Skeletal muscle tissue (tissue), 4 donors: ENCODE measurements around the gene TAMALIN. TPM values are rescaled to one million over a fixed set of nuclear protein-coding genes. Genes with fewer than 3 reads are reported as not detected.

Source experiments
- H3K27ac ChIP-seq: one replicate; pipeline ENCODE4 v1.7.0; 2013; ENCODE audit warnings: mild to moderate bottlenecking, low read depth, low read length, inconsistent platforms
- H3K27me3 ChIP-seq, 3 donors: one replicate each; pipeline ENCODE4 v1.7.0; 2013; ENCODE audit warnings: low read length in 3 of 3; ENCODE audit not compliant: control insufficient read depth in 3 of 3, insufficient read depth in 3 of 3
- H3K36me3 ChIP-seq, 3 donors: one replicate each; pipeline ENCODE4 v1.7.0; 2013; ENCODE audit warnings: low read length in 3 of 3; ENCODE audit not compliant: control insufficient read depth in 3 of 3, insufficient read depth in 3 of 3
- H3K4me1 ChIP-seq, 3 donors: one replicate each; pipeline ENCODE4 v1.7.0; 2013; ENCODE audit warnings: low read length in 3 of 3, mild to moderate bottlenecking in 3 of 3; ENCODE audit not compliant: control insufficient read depth in 3 of 3, insufficient read depth in 3 of 3
- H3K4me3 ChIP-seq, 3 donors: one replicate each; pipeline ENCODE4 v1.7.0; 2013; ENCODE audit warnings: low read length in 3 of 3
- H3K9ac ChIP-seq, 3 donors: one replicate each; pipeline ENCODE4 v1.7.0; 2013; ENCODE audit warnings: low read length in 3 of 3, mild to moderate bottlenecking in 3 of 3, moderate library complexity in 2 of 3, low read depth in 1 of 3
- H3K9me3 ChIP-seq, 3 donors: one replicate each; pipeline ENCODE4 v1.7.0; 2013; ENCODE audit warnings: low read length in 3 of 3; ENCODE audit not compliant: control insufficient read depth in 3 of 3
- total RNA-seq: library from RNA; depleted of rRNA; stranded (reverse); fragments of >200 nt; gene quantifications from one replicate; pipeline ENCODE4 v1.2.3, GENCODE V29; 2014
- donor health status: Osteomylitis.

Gene TAMALIN
- total RNA-seq, 1 donor from 2014 or later: 9.4 TPM

DNA sequence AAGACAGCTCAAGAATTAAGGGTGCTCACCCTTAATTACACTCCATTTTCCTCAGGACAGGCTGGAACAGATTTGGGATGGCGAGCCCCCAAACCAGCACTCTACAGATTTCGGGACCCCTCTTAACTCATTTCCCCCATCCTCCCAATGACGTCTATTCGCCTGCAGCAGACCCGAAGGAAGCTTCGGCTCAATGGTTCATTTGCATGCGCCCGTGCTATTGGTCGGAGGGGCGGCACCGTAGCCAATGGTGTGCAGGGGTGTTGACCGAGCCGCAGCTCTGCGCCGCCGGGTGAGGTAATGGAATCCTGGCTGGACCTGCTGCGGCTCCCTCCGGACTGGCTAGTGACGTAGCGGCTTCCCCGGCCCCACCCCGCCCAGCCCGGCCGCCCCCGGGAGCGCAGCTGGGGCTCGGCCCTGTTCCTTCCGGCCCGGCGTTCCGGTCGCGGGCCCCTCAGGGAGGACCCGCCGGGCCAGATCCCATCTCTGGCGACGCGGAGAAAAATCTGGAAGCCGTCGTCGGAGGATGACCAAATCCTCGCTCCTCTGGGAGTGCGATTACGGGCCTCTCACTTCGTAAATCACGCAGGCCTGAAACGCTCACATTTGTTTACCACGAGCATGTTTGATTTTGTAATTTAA is 26.2 kb downstream of the TAMALIN start:
- peak overlapping the region; percentile 98 for H3K27ac ChIP-seq
- H3K9ac ChIP-seq: peak overlapping the region; percentile 86 to 95 (median 90)
- H3K9me3 ChIP-seq: no peaks in the 10 kb centered on the region
- peak overlapping the region; percentile 67 to 73 (median 71) for H3K4me3 ChIP-seq
- peaks cover 53 to 67% (median 62%) of the 10 kb centered on the region in 3 donors for H3K4me1 ChIP-seq
- no peaks in the 10 kb centered on the region for H3K36me3 ChIP-seq
- no peaks in the 10 kb centered on the region for H3K27me3 ChIP-seq

DNA sequence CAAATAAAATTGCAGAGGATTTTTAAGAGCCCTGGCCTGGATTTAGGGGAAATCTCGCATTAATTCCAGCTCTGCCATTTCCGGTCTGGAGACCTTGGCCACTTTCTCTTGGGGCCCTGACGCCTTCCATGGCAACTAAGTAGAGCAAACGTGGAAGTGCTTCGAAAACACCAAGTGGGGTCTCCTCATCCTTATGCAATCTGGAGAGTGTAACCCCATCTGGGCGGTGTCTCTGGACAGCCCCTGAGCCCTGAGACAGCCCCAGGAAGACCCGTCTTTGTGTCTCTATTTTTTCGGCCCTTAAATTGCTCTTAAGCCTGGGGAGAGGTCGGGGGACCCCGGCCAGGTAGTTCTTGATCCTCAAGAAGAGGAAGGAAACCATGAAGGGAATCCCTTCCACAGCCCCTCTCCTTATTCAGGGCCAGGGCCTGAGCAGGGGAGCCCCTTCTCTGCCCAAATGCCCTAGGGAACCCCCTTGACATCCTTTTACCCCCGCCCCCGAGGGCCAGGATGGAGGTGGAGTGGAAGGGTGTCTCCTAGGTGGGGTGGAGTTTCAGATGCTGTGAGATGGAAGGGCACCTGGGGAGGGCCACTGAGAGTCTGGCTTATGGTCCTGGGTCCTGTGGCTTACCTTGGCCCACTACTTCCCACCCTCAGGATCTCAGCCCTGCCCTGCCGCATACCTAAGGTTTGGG is 26.8 kb downstream of the TAMALIN start:
- Histone ChIP-seq H3K36me3 (no peaks in the 10 kb centered on the region), H3K27me3 (no peaks in the 10 kb centered on the region), H3K27ac (peak overlapping the region; percentile 98), H3K9me3 (no peaks in the 10 kb centered on the region), H3K4me3 (peak overlapping the region; percentile 54 to 69 (median 60)), H3K4me1 (peaks cover 58 to 73% (median 66%) of the 10 kb centered on the region in 3 donors), H3K9ac (peak overlapping the region; percentile 86 to 95 (median 90))

DNA sequence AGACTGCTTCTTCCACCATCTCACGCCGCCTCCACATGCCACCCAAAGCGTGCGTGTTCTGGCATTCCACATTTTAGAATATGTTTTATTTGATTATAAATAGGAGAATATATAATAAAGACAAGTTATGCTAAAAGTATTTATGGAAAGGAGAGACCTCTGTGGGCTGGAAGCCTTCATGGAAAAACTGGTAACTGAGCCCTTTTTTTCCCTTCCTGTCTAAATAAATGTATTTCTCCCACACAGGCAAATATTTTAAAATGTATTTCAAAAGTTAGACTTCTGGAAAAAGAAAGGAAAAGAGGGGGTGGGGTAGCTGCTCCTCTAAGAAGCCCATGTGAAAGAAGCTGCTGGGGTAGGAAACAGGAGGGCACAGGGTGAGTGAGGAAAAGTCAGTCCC is 28.4 kb downstream of the TAMALIN start:
- no peaks in the 10 kb centered on the region for H3K27me3 ChIP-seq
- H3K27ac ChIP-seq: peak overlapping the region; percentile 98

GRCh38 chr12:52035926-52036325 is 29.2 kb downstream of the TAMALIN start:
- H3K27me3 ChIP-seq: no peaks in the 10 kb centered on the region
- H3K9me3 ChIP-seq: no peaks in the 10 kb centered on the region
- H3K27ac ChIP-seq: peak overlapping the region; percentile 98
- peaks cover 0 to 2% (median 0%) of the 10 kb centered on the region in 3 donors for H3K36me3 ChIP-seq
- peaks cover 42 to 72% (median 63%) of the 10 kb centered on the region in 3 donors for H3K4me1 ChIP-seq
- H3K4me3 ChIP-seq: peak overlapping the region in 1 of 3 donors; percentile 72
- peak overlapping the region; percentile 80 to 88 (median 84) for H3K9ac ChIP-seq

More for the DNA sequence above, 28.4 kb downstream of the TAMALIN start:
- Histone ChIP-seq H3K9me3 (no peaks in the 10 kb centered on the region), H3K4me3 (no peak overlapping the region), H3K4me1 (peaks cover 47 to 65% (median 63%) of the 10 kb centered on the region in 3 donors), H3K9ac (peak overlapping the region in 1 of 3 donors; percentile 25), H3K36me3 (peaks cover 0 to 2% (median 0%) of the 10 kb centered on the region in 3 donors)

DNA sequence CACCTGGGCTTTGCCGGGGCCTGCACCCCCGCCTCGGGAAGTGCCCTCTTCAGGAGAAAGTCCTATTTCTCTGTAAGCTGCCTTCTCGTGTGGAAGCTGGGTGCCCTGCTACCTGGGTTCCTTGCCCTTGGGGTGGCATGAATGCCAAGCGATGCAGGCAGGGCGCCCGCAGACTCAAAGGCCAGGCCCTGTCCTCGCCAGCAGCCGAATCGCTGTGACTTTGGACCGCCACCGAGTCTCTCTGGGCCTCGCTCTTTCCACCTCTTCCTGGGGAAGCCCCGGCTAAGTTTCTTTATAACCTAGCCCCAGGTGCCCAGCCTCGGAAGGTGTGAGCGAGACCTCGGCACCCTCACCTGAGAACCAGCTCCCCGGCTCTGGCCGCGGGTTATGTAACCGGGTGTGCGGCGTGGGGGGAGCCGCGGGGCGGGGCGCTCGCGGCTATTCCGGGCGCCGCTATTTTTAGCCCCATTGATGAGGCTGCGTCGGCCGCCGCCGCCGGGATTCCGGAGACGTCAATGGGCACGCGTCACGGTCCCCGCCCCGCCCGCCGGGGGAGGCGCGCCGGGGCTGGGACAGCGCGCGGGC is 29.9 kb downstream of the TAMALIN start:
- Histone ChIP-seq H3K9me3 (no peaks in the 10 kb centered on the region), H3K36me3 (peaks cover 0 to 2% (median 0%) of the 10 kb centered on the region in 3 donors), H3K27me3 (no peaks in the 10 kb centered on the region), H3K27ac (peak overlapping the region; percentile 98), H3K9ac (peak overlapping the region; percentile 80 to 88 (median 84)), H3K4me1 (peaks cover 48 to 76% (median 70%) of the 10 kb centered on the region in 3 donors), H3K4me3 (peak overlapping the region; percentile 38 to 72 (median 50))

DNA sequence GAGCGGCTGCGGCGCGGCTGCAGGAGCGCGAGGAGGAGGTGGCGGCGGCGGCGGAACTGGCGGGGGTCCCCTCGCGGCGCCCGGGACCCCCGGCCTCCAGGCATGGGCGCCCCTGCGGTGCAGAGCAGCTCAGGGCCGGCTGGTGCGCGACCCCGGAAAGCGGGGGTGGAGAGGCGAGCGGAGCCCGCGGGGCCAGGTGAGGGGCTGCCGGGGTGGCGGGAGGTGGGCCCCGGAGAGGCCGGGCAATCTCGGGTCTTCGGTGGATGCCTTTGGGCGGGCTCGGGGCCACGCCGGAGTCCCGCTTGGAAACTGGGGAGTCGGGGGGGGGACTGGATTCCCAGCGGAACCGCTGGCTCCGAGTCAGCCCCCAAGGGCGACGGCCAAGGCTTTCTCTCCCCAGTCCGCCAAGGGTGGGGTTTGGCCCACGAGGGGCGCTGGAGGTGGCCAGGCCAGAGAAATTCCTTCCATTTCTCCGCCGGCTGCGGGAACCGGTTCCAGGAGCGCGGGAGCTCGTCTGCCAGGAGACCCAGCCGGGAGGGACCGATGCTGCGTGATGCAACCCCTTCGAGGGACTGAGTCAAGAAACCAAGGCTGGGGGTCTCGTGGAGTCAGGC is 30.6 kb downstream of the TAMALIN start:
- H3K27ac ChIP-seq: peak overlapping the region; percentile 91
- H3K9ac ChIP-seq: peak overlapping the region; percentile 66 to 88 (median 87)
- H3K4me1 ChIP-seq: peaks cover 49 to 78% (median 70%) of the 10 kb centered on the region in 3 donors
- H3K9me3 ChIP-seq: no peaks in the 10 kb centered on the region
- H3K36me3 ChIP-seq: peaks cover 0 to 2% (median 0%) of the 10 kb centered on the region in 3 donors
- peak overlapping the region; percentile 55 to 72 (median 70) for H3K4me3 ChIP-seq
- no peaks in the 10 kb centered on the region for H3K27me3 ChIP-seq

DNA sequence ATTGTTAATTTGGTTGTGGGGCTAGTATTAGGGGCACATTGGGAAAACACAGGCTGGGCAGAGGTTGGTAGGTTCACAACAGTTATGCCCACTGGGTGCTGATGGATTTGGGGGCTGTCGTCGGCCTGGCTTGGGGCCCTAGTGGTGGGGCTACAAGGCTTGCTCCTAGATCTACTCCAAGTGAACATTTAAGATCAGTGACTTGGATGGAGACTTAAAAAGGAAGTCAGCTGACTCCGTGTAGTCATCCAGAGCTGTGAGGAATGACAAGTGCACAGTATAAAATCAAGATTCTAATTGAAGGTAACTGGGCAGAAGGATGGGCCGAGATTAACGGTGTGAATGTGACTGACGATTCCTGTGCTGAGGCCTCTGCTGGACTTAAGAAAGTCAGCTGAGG is 31.7 kb downstream of the TAMALIN start:
- Histone ChIP-seq H3K27ac (peak overlapping the region; percentile 91), H3K36me3 (peaks cover 0 to 2% (median 0%) of the 10 kb centered on the region in 3 donors), H3K9me3 (no peaks in the 10 kb centered on the region), H3K27me3 (no peaks in the 10 kb centered on the region), H3K9ac (peak overlapping the region in 2 of 3 donors; percentile 12 to 60), H3K4me3 (peak overlapping the region in 2 of 3 donors; percentile 14 to 45), H3K4me1 (peaks cover 53 to 81% (median 74%) of the 10 kb centered on the region in 3 donors)

GRCh38 chr12:52041035-52041434 is 34.3 kb downstream of the TAMALIN start:
- Histone ChIP-seq H3K27ac (peak overlapping the region; percentile 99), H3K27me3 (no peaks in the 10 kb centered on the region), H3K4me1 (peaks cover 57 to 78% (median 77%) of the 10 kb centered on the region in 3 donors), H3K9me3 (no peaks in the 10 kb centered on the region), H3K36me3 (peaks cover 0 to 17% (median 0%) of the 10 kb centered on the region in 3 donors), H3K9ac (peak overlapping the region in 1 of 3 donors; percentile 50), H3K4me3 (no peak overlapping the region)

DNA sequence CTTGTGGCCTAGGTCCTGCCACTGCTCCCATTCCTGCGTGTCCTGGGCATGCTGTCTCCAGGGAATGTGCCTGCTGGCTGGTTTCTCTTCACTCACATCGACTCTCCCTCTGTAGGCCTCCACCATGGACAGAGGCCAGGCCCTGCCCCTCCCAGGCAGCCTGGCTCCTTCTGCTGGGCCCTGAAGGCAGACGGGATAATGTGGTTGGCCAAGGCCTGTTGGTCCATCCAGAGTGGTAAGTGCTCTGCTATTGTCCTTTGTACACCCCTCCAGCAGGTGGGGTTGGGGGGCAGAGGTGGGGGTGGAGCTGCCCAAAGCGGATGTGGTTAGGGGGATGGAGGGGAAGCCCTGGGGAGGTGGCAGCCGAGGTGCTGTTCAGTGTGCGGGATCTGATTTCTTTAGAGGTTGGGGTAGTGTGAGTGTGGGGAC is 35.0 kb downstream of the TAMALIN start:
- Histone ChIP-seq H3K36me3 (peaks cover 0 to 20% (median 0%) of the 10 kb centered on the region in 3 donors), H3K9me3 (no peaks in the 10 kb centered on the region), H3K4me1 (peaks cover 56 to 77% (median 76%) of the 10 kb centered on the region in 3 donors), H3K4me3 (no peak overlapping the region), H3K9ac (peak overlapping the region in 2 of 3 donors; percentile 43 to 100), H3K27me3 (no peaks in the 10 kb centered on the region), H3K27ac (peak overlapping the region; percentile 99)
